NCI-H2081 (cell line): Measurements from ENCODE around the gene RASIP1.
"Not testable (repeated sequence)": the region's sequence is repeated elsewhere in the genome, so short reads cannot be mapped to it uniquely, and the experiment has no call there.

Source experiments
- DNase-seq, 2 experiments: peaks; one replicate each; lab custom pipeline; 2025; lab: John Stamatoyannopoulos, UW

Gene RASIP1, protein sequence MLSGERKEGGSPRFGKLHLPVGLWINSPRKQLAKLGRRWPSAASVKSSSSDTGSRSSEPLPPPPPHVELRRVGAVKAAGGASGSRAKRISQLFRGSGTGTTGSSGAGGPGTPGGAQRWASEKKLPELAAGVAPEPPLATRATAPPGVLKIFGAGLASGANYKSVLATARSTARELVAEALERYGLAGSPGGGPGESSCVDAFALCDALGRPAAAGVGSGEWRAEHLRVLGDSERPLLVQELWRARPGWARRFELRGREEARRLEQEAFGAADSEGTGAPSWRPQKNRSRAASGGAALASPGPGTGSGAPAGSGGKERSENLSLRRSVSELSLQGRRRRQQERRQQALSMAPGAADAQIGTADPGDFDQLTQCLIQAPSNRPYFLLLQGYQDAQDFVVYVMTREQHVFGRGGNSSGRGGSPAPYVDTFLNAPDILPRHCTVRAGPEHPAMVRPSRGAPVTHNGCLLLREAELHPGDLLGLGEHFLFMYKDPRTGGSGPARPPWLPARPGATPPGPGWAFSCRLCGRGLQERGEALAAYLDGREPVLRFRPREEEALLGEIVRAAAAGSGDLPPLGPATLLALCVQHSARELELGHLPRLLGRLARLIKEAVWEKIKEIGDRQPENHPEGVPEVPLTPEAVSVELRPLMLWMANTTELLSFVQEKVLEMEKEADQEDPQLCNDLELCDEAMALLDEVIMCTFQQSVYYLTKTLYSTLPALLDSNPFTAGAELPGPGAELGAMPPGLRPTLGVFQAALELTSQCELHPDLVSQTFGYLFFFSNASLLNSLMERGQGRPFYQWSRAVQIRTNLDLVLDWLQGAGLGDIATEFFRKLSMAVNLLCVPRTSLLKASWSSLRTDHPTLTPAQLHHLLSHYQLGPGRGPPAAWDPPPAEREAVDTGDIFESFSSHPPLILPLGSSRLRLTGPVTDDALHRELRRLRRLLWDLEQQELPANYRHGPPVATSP

DNA sequence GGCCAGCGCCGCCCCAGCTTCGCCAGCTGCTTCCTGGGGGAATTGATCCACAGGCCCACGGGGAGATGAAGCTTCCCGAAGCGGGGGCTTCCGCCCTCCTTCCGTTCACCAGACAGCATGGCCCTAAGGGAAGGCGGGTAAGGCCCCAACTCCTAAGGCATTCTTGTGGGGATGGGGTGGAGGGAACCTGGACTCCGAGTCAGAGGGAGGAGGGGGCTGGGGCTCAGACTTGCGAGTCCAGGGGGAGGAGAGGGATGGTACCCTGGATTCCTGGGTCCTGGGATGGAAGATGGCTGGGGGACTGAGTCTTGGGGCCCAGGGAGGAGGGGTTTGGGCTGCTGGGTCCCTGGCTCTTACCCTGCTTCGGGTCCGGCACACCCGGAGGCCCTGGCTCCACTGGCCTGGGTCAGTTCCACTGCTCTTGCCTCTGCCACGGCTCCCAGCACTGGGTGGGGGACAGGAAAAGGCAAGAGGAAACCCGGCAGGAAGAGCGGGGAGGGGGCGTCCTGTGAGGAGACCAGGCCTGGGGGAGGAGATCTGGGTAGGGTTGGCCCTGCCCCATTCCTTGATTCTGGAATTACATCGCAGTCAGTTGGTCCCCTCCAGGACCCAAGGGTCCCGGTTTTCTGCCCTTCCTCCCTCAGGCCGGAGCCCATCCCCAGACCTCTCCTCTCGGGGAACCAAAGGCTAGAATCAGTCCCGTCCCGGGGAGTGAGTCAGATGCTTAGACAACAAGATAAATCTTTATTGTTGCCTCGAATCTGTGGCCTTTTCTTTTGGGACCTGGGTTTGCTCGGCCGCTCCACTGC lies at the start of gene RASIP1:
RASIP1 (minus strand) TSS at position 447 of the 809 bp plus-strand sequence; CDS start at position 119, 328 bp downstream.
- DNase-seq = no peak

DNA sequence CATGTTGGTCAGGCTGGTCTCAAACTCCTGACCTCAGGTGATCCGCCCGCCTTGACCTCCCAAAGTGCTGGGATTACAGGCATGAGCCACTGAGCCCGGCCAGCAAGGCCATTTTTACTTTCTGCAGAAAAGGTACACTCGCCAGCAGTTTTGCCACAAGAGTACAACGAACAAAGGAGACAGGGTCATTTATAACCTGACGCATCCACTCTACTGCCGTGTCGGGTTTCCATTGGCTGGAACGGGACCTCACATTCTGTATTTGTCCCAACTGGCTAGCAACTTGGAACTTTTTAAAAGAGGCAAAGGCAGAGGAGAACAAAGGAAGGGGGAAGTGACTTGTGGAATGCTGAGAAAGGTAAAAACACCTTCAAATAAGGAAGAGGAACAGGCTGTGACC lies 46.9 kb upstream of the RASIP1 start:
- DNase-seq = not testable (repeated sequence)

DNA sequence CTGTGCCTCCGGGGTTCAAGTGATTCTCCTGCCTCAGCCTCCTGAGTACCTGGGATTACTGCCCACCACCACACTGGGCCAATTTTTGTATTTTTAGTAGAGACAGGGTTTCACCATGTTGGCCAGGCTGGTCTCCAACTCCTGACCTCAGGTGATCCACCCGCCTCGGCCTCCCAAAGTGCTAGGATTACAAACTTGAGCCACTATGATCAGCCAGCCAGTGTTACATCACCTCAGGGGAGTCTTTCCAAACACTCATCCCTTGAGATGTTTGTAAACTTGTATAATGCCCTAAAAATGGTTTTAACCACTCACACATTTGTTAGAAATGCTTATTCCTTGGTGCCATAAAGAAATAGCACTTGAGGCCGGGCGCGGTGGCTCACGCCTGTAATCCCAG lies 46.0 kb upstream of the RASIP1 start:
- not testable (repeated sequence) for DNase-seq

GRCh38 chr19:48784527-48784926 lies 44.1 kb upstream of the RASIP1 start:
- no peak for DNase-seq

DNA sequence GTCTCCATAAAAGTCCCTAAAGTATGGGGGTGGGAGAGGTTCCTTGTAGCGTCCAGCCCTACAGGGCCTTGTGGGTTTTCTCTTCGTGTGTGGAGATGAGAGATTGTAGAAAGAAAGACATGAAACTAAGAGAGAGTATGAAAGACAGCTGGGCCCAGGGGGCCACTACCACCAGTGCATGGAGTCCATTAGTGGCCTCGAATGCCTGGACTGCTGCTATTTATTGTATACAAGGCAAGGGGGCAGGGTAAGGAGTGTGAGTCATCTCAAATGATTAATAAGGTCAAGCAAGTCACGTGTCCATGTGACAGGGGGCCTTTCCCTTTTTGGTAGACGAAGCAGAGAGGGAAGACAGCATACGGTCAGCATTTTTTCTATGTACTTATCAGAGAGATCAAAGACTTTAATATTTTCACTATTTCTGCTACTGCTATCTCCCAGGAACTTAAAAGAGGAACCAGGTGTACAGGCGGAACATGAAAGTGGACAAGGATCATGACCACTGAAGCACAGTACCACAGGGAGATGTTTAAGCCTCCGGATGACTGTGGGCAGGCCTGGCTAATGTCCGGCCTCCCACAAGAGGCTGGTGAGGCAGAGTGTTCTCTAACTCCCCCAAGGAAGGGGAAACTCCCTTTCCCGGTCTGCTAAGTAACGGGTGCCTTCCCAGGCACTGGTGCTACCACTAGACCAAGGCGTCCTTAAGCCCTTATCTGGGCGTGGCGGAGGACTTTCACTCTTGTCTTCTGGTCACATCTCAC lies 40.4 kb upstream of the RASIP1 start:
- DNase-seq = no peak

- DNase-seq = no peak
These were observed 39.2 kb upstream of the RASIP1 start for GRCh38 chr19:48779636-48780035.

- no peak for DNase-seq
These were observed 37.3 kb upstream of the RASIP1 start for GRCh38 chr19:48777720-48778119.

- no peak for DNase-seq
These were observed 36.7 kb upstream of the RASIP1 start for GRCh38 chr19:48777139-48777538.

GRCh38 chr19:48772503-48772953 lies 32.1 kb upstream of the RASIP1 start:
- no peak for DNase-seq

- no peak for DNase-seq
These were observed 30.5 kb upstream of the RASIP1 start for GRCh38 chr19:48770734-48771472.

- DNase-seq = no peak
These were observed 29.9 kb upstream of the RASIP1 start for GRCh38 chr19:48770266-48770665.

DNA sequence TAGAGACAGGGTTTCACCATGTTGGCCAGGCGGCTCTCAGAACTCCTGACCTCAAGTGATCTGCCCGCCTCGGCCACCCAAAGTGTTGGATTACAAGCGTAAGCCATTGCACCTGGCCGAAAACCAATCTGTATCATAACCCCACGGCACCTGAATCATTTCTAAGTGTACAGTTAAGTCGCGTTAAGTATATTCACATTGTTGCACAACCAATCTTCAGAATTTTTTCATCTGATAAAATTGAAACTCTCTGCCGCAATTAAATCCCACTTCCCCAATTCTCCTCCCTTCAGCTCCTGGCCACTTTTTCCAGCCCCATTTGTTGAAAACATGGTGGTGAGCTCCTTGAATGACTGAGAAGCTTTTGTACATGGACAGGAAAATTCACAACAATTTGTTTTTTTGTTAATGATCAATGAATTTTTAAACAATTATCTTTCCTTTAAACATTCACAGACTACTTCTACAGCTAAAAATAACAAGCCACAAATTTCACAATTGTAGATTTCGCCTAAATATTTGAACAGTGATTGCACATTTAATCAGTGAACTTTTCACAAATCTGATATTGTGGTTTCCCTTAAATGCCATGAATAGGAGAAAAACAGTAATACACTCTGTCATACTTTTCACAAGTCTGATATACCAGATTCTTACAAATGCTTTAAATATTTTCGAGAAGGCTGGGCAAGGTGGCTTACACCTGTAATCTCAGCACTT lies 28.7 kb upstream of the RASIP1 start:
- no peak for DNase-seq

DNA sequence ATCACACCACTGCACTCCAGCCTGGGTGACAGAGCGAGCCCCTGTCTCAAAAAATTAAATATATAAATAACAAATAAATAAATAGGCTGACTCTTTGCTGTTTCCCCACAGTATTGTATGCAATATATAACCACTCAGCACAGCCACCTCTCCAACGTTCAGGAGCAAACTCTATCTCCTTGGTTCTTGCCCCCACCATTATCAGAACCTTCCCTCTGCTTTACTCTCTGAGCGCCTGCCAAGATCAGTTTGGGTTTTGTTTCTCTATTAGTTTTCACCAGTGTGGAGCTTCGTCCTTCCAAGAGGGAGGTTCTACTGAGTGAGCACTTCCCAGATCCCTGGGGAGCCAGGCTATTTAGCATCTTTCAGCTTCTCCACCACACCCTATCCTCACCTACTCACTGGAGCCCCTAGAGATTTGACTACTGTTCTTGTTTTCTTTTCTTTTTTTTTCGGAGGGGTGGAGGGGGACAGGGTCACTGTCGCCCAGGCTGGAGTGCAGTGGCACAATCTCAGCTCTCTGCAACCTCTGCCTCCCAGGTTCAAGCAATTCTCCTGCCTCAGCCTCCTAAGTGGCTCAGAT lies 27.9 kb upstream of the RASIP1 start:
- DNase-seq = not testable (repeated sequence)

GRCh38 chr19:48765816-48766215 lies 25.4 kb upstream of the RASIP1 start:
- DNase-seq = not testable (repeated sequence)

- DNase-seq = no peak
These were observed 20.2 kb upstream of the RASIP1 start for GRCh38 chr19:48760504-48761205.

- no peak for DNase-seq
These were observed 17.3 kb upstream of the RASIP1 start for GRCh38 chr19:48757741-48758144.

GRCh38 chr19:48757089-48757675 lies 16.8 kb upstream of the RASIP1 start:
- DNase-seq = no peak

DNA sequence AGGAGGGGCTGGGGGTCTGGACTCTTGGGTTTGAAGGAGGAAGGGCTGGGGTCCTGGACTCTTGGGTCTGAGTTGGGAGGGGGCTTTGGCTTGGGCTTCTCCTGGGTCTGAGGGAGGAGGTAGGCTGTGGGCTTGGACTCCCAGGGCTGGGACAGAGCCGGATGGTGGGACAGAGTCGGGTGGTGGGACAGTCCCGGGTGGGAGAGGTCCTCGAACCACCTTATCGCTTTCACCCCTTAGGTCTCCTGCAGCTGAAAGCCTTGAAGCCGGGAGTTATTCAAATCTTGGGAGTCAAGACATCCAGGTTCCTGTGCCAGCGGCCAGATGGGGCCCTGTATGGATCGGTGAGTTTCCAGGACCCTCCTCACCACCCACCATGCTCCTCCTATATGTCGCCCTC lies 16.3 kb upstream of the RASIP1 start:
- no peak for DNase-seq
